GM21723 (cell line): ENCODE measurements around the gene TNFRSF14.
"Not testable (repeated sequence)": the region's sequence is repeated elsewhere in the genome, so short reads cannot be mapped to it uniquely, and the experiment has no call there.

Experiments used
- ATAC-seq: cut with Tn5 transposase; IDR thresholded peaks from one replicate; pipeline ENCODE4 v1.9.1; 2021; ENCODE audit warnings: mild to moderate bottlenecking, moderate library complexity; ENCODE audit not compliant: unreplicated experiment

The TNFRSF14 gene

DNA sequence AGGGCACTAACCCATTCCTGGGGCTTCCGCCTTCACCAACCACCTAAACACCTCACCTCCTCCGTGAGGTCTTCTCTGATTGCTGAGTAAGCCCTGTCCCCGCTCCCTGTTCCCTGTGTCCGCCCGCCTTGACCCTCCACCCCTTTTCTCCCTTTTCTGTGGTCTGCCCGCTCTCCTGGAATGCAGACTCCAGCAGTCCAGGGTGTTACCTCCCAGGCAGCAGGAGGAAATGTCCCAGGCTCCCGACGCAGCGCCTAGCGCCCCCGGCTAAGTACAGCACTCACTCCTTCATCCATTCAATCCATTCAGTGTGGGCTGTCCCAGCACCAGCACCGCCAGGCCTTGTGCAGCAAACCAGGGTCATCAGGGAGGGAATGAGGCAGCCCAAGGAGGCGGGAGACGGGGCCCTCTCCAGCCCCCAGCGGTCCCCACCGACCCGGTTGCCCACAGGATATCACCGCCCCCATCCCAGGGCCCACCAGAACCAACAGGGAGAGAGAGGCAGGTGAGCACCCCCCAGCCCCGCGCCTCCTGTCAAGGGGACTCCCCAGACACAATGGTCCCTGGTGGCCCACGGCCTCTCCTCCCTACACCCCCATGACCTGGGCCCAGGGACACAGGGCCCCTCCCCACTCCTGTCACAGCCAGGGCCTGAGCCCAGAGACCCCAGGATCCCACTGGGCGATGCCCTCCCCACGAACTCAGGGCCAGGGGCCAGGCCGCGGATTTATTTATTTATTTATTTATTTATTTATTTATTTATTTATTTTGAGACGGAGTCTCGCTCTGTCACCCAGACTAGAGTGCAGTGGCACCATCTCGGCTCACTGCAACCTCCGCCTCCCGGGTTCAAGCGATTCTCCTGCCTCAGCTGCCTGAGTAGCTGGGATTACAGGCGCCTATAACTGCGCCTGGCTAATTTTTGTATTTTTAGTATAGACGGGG is 10.2 kb downstream of the TNFRSF14 start:
- ATAC-seq = no peak

DNA sequence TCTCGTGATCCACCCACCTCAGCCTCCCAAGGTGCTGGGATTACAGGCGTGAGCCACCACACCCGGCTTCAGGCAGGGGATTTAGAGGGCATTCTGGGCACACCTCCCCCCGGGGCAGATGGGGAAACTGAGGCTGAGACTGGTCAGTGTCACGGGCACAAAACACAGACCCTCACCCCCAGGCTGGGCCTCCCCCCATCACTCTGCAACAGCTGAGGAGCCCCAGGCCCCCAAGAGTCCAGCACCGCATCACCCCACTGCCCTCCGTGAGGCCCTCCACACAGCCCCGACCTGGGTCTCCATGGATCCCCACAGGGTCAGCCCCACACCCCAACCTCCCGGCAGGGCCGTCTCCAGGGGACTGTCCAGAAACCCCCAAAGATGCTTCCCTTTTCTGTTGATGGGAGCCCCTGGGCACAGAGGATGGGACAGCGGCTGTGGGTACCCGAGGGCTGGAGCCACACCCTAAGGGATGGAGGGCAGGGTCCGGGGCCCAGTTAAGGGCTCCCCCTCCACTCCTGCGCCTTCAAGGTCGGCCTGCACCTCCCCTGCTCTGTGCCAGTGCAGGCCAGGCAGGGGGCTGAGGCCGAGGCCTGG is 11.0 kb downstream of the TNFRSF14 start:
- ATAC-seq = no peak

DNA sequence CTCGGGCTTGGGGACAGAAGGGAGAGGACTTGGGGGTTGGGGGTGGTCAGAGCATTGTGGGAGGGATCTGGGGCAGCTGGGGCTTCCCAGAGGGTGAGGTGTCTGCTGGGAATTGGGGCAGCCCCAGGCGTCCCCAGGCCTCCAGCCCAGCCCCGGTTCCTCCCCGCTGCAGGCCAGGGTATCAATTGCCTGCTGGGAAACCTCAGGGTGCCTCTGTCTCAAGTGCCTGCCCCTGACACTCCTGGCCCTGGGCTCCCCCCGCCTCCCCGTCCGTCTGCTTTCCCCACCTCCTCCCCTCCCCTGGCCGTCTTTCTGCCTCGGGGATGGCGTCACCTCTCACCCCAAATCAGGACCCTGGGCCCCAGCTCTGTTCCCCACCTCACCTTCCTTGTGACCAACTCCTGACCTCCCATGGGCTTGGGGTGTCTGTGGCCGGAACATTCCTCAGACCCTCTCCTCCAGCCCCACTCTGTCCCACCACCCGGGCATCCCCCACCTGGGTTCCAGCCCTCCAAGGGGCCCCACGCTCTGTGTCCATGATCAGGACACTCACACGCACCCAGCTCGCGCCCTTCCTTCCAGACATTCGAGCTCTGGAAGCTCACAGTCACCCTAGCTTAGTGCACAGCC is 12.1 kb downstream of the TNFRSF14 start:
- ATAC-seq = not testable (repeated sequence)

DNA sequence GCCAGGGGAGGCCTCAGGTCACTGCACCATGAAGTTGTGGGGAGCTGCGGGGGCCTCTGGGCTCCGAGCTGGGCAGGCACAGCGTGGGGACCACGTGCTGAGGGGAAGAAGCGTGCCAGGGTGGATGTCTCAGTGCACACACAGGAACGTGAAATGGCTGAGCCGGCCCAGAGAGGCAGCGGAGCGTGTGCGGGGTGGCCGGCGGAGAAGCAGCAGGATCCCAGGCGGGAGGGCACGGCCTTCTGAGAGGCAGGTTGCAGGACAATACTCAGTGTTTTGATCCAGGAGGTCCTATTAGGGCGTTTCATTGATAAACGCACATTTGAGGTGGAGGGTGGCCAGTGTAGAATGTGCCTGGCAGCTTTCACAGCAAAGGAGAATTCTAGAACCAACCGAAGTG is 12.9 kb downstream of the TNFRSF14 start:
- ATAC-seq = no peak

DNA sequence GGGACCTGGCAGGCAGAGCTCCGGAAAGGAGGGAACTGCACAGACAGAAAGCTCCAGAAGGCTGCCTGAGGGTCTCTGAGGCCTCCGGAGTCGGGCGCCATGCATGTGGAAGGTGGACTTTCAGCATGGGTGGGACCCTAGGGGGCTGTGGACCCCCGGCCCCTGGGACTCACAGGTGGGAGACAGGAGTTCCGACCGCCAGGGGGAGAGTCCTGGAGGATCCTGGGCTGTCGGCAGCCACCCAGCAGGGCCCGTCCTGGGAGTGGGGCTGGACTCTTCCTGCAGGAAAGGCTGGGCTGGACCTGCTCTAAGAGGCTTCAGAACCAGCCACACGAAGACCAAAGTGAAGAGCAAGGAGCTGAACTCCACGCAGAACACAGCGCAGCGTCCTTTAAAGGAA is 13.5 kb downstream of the TNFRSF14 start:
- ATAC-seq = not testable (repeated sequence)

DNA sequence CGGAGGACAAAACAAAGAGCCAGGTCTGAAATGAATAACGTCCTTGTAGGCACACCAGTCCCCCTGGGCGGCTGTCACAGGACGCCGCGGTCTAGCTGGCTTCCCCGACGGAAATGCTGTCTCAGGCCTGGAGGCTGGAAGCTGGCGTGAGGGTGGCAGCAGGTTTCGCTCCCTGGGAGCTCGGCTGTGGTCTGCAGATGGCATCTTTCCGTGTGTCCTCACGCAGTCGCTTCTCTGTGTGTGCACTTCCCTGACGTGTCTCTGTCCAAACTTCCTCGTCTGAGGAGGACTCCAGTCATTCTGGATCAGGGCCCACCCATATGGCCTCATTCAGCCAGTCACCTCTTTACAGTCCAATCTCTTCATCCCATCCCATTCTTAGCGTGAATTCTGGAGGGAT is 14.2 kb downstream of the TNFRSF14 start:
- no peak for ATAC-seq

DNA sequence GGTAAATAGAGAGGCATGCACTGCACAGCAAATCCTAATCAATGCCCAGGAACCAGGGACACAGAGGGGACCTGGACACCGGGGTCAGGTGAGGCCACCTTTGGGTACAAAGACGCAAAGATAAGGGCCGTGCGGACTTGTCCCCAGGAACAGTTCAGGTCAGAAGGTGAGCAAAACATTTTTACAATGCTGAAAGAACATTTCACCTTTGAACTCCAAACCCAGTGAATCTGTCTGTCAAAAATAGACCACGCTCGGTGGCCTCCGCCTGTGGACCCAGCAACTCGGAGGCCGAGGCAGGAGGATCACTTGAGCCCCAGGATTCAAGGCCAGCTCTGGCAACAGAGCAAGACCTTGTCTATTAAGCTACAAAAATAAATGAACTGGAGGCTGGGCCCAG is 15.2 kb downstream of the TNFRSF14 start:
- no peak for ATAC-seq

DNA sequence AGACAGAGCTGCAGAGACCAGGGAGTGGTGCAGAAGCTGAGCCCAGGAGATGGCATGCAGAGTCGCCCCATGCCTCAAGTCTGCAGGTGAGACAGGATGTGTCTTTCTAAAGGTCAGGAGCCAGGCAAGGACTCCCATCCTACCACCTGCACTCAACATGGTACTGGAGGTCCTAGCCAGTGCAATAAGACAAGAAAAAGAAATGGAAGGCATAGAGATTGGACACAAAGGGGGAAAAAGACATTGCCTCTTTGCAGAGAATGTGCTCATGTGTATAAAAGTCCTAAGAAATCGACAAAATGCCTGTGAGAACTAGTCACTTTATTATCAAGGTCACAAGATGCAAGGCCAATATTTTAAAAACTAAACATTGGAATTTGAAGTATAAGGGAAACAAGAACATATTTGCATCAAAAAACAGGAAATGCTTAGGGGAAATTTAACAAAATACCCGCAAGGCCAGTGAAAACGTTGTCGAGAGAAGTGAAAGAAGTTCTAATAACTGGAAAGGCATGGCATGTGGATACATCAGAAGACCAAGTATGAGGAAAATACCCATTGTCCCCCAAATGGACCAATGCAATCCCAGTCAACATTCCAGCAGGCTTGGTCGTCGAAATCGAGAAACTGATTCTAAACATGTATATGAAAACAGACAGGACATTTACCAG is 17.2 kb downstream of the TNFRSF14 start:
- no peak for ATAC-seq

DNA sequence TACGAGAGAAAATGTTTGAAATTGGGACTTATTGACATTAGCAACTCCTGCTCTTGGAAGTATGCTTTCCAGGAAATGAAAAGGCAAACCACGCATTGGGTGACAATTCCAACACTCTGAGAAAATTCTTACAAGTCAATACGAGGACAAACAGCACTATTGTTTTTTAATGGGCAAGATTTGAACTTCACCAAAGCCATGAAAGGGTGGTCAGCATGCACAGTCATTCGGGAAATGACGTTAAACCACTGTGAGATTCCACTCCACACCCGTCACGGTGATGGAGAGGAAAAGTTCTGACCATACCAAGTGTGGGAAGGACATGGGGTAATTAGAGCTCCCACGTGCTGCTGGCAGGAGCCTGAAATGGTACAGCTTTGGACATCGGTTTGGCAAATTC is 18.2 kb downstream of the TNFRSF14 start:
- ATAC-seq = no peak

DNA sequence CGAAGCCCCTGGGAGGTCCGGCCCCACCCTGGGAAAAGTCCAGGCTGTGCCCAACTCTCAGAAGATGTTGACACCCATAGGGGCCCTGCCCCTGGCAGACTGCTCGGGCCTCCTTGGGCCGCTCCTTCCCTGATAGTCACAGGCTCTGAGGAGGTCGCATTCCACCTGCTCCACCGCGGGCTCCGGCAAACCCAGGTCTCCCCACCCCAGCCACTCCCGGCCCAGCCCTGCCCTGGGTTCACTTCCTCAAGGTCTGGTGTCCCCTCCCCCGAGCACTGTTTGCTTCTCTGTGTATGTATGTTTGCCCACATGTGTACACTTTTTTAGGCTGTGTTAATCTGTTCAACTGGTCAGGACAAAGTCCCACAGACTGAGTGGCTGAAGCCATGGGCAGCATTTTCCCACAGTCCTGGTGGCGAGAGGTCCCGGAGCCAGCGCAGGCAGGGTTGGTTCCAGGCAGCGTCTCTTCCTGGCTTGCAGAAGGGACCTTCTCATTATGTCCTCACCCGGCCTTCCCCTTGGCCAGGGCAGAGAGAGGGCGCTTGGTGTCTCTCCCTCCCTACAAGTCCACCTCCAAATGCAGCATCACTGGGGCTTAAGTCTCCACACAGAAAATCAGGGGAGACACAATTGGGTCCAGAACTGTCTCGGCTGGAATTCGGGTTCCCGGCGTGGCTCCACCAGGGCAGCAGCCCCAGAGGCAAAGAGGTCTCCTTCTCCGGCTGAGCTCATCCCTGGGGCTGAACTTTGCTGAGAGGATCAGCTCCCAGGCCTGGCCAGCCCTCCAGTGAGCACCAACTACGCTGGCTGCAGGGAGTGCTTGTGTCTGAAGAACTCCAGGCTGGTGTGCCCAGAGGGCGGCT is 19.9 kb downstream of the TNFRSF14 start:
- no peak for ATAC-seq

DNA sequence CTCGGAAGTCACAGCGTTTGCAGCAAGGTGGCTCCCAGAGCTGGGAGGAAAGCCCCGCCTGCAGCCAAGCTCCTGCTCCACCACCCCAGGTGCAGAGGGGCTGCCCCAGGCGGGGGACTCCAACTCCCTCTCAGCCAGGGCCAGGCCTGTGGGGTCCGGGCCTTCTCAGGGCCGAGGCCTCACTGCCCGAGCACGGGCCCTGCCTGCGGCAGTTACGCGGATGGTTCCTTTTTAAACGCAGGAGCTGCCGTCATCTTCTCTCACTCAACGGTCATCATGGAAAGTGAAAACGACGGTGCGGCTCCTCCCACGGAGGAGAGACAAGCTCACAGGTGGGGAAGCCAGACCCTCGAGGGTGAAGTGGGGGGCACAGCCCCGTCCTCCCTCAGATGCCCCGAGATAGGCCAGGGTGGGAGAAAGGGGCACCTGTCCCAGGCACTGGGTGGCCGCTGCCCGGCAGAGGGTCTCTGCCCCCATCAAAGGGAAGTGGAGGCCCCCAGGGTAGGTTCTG is 21.4 kb downstream of the TNFRSF14 start:
- peak; percentile 40 for ATAC-seq

DNA sequence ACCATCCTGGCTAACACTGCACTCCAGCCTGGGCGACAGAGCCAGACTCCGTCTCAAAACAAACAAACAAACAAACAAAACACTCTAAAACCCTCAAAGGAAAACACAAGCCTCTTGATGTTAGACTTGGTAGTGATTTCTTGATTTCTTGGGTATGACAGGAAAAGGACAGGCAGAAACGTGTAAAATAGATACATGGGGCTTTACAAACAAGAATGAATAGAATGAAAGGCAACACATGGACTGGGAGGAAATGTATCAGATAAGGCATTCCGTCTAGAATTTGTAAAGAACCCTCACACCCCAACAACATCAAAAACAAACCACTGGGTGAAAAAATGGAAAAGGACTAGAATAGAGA is 22.6 kb downstream of the TNFRSF14 start:
- ATAC-seq = no peak

DNA sequence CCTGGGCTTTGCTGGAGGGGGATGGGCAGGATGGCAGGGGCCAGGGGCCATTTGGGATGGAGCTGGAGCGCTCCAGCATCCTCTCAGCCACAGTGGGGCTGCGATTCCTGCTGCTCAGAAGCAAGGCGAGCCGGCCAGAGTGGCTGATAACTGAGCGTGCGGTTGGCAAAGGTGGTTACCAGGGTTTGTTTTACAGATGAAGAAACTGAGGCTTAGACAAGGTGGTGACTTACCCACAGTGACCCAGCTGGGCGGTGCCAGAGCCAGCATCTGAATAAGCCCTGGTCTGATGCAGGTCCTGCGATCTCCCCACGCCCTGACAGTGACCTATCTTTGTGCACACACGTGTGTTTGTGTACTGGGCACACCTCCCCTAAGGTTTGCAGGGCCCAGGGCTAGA is 24.5 kb downstream of the TNFRSF14 start:
- ATAC-seq = no peak

DNA sequence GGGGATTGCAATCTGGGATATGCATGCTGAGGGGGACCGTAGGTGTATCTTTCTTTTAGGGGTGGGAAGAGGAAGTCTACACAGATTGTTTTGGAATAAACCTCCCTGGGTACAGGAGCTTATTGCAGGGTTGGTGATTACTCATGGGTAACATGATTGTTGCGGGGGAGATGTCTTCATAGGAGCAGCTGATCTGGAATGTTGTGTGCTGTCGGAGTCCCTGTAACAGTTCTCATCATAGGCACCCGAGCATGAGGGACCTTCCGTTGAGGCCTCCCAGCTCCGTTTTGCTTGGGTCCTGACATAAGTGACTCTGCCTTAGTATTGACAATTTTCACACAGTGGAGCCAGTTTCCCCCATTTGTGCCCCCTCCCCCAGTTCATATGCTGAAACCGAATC is 26.2 kb downstream of the TNFRSF14 start:
- no peak for ATAC-seq

DNA sequence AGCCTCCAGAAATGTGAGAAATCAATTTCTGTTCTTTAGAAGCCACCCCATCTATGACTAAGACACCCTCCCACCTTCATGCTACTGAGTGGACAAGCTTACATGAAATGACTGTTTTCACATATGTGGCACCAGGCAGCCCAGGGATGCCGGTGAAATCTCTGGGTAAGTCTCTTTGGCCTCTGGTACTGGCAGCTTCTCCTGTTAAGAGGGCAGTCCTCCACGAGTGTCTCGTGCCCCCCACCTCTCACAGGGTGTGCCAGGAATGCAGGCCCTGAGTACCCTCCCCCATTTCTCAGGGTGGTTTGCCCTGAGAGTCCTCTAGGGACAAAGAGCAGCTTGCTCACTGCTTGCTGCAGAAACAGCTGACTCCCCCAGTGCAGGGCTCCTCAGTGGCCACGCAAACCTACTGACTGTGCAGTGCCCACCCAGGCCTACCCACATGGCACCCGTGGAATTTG is 27.2 kb downstream of the TNFRSF14 start:
- no peak for ATAC-seq

DNA sequence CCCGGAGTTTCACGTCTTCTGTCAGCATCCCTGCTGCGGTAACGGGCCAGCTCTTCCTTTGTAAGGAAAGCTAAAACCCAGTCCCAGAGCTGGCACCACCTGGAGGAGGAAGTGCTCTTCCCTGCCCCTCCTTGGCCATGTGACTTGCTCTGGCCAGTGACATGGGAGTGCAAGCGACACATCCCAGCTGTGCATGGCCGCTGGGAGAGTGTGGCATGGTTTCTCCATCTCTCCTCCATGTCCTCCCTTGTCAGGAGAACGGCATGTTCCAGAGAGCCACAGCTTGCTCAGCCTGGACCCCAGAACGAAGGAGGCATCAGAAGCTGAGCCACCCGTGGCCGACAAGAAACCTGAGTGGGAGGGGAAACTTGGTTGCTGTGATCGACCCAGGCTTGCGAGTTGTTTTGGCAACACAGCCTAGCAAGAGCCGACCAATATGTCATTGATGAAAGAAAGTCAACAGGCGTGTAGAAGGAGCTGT is 27.7 kb downstream of the TNFRSF14 start:
- ATAC-seq = no peak

DNA sequence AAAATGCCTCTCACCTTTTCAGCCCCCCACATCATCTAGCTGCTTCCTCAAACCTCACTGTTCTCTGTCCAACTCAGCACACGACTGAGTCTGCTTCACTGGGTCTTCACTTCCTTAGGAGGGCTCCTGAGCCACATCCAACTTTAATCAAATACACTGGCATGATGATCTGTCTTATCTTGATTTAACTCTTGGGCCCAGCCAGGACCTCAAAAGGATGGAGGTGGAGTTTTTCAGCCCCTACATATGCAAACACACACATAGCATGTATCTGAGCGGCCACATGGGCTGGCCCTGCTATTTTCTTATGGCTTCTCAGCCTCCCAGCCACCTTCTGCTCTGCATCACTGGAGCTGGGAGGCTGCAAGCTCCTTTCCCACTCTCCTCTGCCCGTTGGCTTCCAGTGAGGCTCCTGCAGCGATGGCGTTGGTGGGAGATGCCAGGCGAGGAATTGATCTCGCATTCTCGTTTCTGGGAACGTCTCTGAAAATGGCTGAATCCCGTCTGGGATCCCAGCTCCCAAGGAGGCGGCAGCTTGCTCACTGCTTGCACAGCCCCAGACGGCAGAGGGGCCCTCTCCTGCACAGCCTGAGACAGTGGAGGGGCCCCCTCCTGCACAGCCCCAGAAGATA is 28.6 kb downstream of the TNFRSF14 start:
- ATAC-seq = no peak

DNA sequence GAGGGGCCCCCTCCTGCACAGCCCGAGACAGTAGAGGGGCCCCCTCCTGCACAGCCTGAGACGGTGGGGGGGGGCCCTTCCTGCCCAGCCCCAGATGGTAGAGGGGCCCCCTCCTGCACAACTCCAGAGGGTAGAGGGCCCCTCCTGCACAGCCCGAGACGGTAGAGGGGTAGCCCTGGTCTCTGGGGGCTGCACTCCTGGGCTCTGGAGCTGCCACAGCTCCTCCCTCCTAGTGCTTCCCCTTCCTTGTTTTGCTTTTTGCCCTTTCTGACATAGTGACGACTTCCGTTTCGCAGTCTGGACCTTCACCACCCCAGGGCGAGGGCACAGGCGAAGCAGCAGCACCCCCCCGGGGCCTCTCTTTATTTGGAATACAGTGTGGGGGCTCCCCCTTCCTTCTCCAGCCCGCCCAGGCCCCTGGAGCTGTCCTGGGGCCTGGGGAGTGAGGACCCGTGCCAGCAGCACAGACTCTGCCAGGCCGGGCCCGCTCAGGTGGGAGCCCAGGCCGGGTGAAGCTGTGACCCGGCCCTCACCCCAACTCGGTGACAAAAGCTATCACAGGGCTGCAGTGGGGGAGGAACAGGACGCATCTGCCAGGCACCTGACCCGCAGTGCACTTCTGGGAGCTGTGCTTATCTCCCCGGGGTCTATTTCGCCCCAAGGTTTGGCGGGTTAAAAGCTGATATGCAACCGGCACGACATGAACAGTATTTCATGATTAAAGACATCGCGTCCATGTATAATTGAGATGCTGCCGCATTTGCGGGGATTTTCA is 29.3 kb downstream of the TNFRSF14 start:
- peak; percentile 38 for ATAC-seq
